Large intestine (tissue), 3 donors: ENCODE results near the gene ATRIP. TPM values are rescaled to one million over a fixed set of nuclear protein-coding genes. Genes with fewer than 3 reads are reported as not detected.

ENCODE experiments used
- DNase-seq, 2 donors: peaks; one replicate each; pipeline versions ENCODE4 v3.0.0 to v3.0.0-alpha.2; 2013
- H3K27ac ChIP-seq: one replicate; pipeline ENCODE4 v1.5.1; 2013; ENCODE audit warnings: low read length
- H3K27me3 ChIP-seq: 2 replicates; pipeline ENCODE4 v1.6.1; 2013; ENCODE audit warnings: low read length; ENCODE audit not compliant: control insufficient read depth, insufficient read depth
- H3K36me3 ChIP-seq: 2 replicates; pipeline ENCODE4 v1.6.1; 2013; ENCODE audit warnings: low read length; ENCODE audit not compliant: control insufficient read depth, insufficient read depth
- H3K4me1 ChIP-seq: one replicate; pipeline ENCODE4 v1.6.1; 2013; ENCODE audit warnings: low read length; ENCODE audit not compliant: control insufficient read depth, insufficient read depth
- H3K4me3 ChIP-seq: one replicate; pipeline ENCODE4 v1.5.1; 2013; ENCODE audit warnings: low read length
- H3K9me3 ChIP-seq: one replicate; pipeline ENCODE4 v1.6.1; 2013; ENCODE audit warnings: mild to moderate bottlenecking, low read depth, low read length, moderate library complexity; ENCODE audit not compliant: control insufficient read depth
- WGBS: methylation state at CpG from one replicate; pipeline ENCODE4 v1.1.5; 2013; ENCODE audit warnings: low lambda C conversion rate; ENCODE audit not compliant: insufficient coverage; 5-methylcytosine and 5-hydroxymethylcytosine counted together
- polyA plus RNA-seq: library from polyadenylated mRNA; unstranded; fragments of 120-200 nt; gene quantifications from one replicate; pipeline ENCODE4 v1.2.1, GENCODE V29; 2013

The ATRIP gene
- polyA plus RNA-seq, 1 donor = 6.6 TPM

- no peaks in the 10 kb centered on the region for H3K4me1 ChIP-seq
- no peak overlapping the region for H3K27ac ChIP-seq
- WGBS = no CpG with 5 or more reads among the region's 4 CpGs
- H3K27me3 ChIP-seq = no peaks in the 10 kb centered on the region
- no peaks in the 10 kb centered on the region for H3K9me3 ChIP-seq
- no peak for DNase-seq
- peaks cover 99% of the 10 kb centered on the region for H3K36me3 ChIP-seq
- H3K4me3 ChIP-seq = no peak overlapping the region
These were observed 30.0 kb upstream of the ATRIP start for GRCh38 chr3:48416546-48416945.

GRCh38 chr3:48417529-48418108 is 28.9 kb upstream of the ATRIP start:
- Histone ChIP-seq H3K4me1 (no peaks in the 10 kb centered on the region), H3K4me3 (no peak overlapping the region), H3K27me3 (no peaks in the 10 kb centered on the region), H3K36me3 (peaks cover 99% of the 10 kb centered on the region), H3K9me3 (no peaks in the 10 kb centered on the region), H3K27ac (no peak overlapping the region)
- 100% methylated on average over 1 of the region's 14 CpGs for WGBS
- no peak for DNase-seq

- H3K4me3 ChIP-seq = no peak overlapping the region
- no peaks in the 10 kb centered on the region for H3K27me3 ChIP-seq
- H3K9me3 ChIP-seq = no peaks in the 10 kb centered on the region
- no CpG with 5 or more reads among the region's 17 CpGs for WGBS
- peaks cover 98% of the 10 kb centered on the region for H3K36me3 ChIP-seq
- no peaks in the 10 kb centered on the region for H3K4me1 ChIP-seq
- DNase-seq = no peak
- no peak overlapping the region for H3K27ac ChIP-seq
These were observed 28.4 kb upstream of the ATRIP start for GRCh38 chr3:48418140-48418539.

- Histone ChIP-seq H3K36me3 (peaks cover 98% of the 10 kb centered on the region), H3K9me3 (no peaks in the 10 kb centered on the region)
- no CpG with 5 or more reads among the region's 9 CpGs for WGBS
These were observed 27.9 kb upstream of the ATRIP start for GRCh38 chr3:48418651-48419050.

GRCh38 chr3:48419149-48419548 is 27.4 kb upstream of the ATRIP start:
- Histone ChIP-seq H3K36me3 (peaks cover 98% of the 10 kb centered on the region), H3K9me3 (no peaks in the 10 kb centered on the region), H3K27me3 (no peaks in the 10 kb centered on the region), H3K4me1 (peaks cover under 1% of the 10 kb centered on the region), H3K4me3 (no peak overlapping the region), H3K27ac (no peak overlapping the region)
- no peak for DNase-seq
- WGBS = no CpG with 5 or more reads among the region's 9 CpGs

More at GRCh38 chr3:48418651-48419050, 27.9 kb upstream of the ATRIP start:
- Histone ChIP-seq H3K27me3 (no peaks in the 10 kb centered on the region), H3K27ac (no peak overlapping the region), H3K4me3 (no peak overlapping the region), H3K4me1 (no peaks in the 10 kb centered on the region)
- no peak for DNase-seq

GRCh38 chr3:48419597-48419996 is 26.9 kb upstream of the ATRIP start:
- Histone ChIP-seq H3K27ac (no peak overlapping the region), H3K4me1 (peaks cover 5% of the 10 kb centered on the region), H3K27me3 (no peaks in the 10 kb centered on the region), H3K36me3 (peaks cover 98% of the 10 kb centered on the region), H3K4me3 (no peak overlapping the region), H3K9me3 (no peaks in the 10 kb centered on the region)
- no peak for DNase-seq
- no CpG with 5 or more reads among the region's 17 CpGs for WGBS

- H3K36me3 ChIP-seq = peaks cover 92% of the 10 kb centered on the region
These were observed 26.0 kb upstream of the ATRIP start for GRCh38 chr3:48420561-48420960.

GRCh38 chr3:48422272-48422671 is 24.3 kb upstream of the ATRIP start:
- Histone ChIP-seq H3K27me3 (no peaks in the 10 kb centered on the region), H3K27ac (no peak overlapping the region), H3K4me1 (peaks cover 32% of the 10 kb centered on the region), H3K36me3 (peaks cover 75% of the 10 kb centered on the region), H3K9me3 (peaks cover 3% of the 10 kb centered on the region), H3K4me3 (no peak overlapping the region)
- no CpG with 5 or more reads among the region's 3 CpGs for WGBS
- no peak for DNase-seq

More at GRCh38 chr3:48420561-48420960, 26.0 kb upstream of the ATRIP start:
- whole genome bisulfite sequencing = 100% methylated on average over 4 of the region's 14 CpGs
- H3K4me1 ChIP-seq = peaks cover 15% of the 10 kb centered on the region
- H3K27me3 ChIP-seq = no peaks in the 10 kb centered on the region
- peaks cover 3% of the 10 kb centered on the region for H3K9me3 ChIP-seq
- no peak overlapping the region for H3K27ac ChIP-seq
- H3K4me3 ChIP-seq = no peak overlapping the region
- no peak for DNase-seq

GRCh38 chr3:48422681-48423080 is 23.9 kb upstream of the ATRIP start:
- H3K27me3 ChIP-seq = no peaks in the 10 kb centered on the region
- no CpG with 5 or more reads among the region's 8 CpGs for WGBS
- H3K4me1 ChIP-seq = peaks cover 35% of the 10 kb centered on the region
- peaks cover 70% of the 10 kb centered on the region for H3K36me3 ChIP-seq
- no peak for DNase-seq
- H3K4me3 ChIP-seq = no peak overlapping the region
- peaks cover 3% of the 10 kb centered on the region for H3K9me3 ChIP-seq
- H3K27ac ChIP-seq = no peak overlapping the region

- peaks cover 64% of the 10 kb centered on the region for H3K36me3 ChIP-seq
- H3K9me3 ChIP-seq = peaks cover 3% of the 10 kb centered on the region
- peaks cover 42% of the 10 kb centered on the region for H3K4me1 ChIP-seq
- H3K4me3 ChIP-seq = no peak overlapping the region
- no CpG with 5 or more reads among the region's 25 CpGs for WGBS
- DNase-seq = no peak
- H3K27me3 ChIP-seq = no peaks in the 10 kb centered on the region
- H3K27ac ChIP-seq = no peak overlapping the region
These were observed 23.2 kb upstream of the ATRIP start for GRCh38 chr3:48423241-48423882.
